ENCODE measurements around the gene COA7. TPM values are rescaled to one million over a fixed set of nuclear protein-coding genes. Genes with fewer than 3 reads are reported as not detected.
A peak's percentile ranks its signal among the peaks of the same experiment; 100 is the strongest.
"Not testable (repeated sequence)": the region's sequence is repeated elsewhere in the genome, so short reads cannot be mapped to it uniquely, and the experiment has no call there.

The COA7 gene
- total and polyA plus RNA-seq, 4 experiments from 2014 or later: 2.3 to 5.3 (median 3.4) TPM

DNA sequence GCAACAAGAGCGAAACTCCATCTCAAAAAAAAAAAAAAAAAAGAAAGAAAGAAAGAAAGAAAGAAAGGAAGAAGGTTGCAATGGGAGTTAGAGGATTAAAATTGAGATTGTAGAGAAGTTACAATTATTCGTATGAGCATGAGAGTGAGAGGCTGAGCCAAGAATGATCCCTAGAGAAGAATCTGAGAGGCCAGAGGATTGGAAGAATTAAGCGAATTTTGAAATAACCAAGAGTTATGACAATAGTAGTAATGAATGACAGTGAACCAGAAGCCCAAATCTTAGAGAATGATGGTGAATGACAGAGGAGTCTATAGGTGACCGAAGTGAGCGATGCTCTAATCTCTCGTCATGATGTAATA, 27.7 kb upstream of the COA7 start:
- Mint-ChIP-seq H3K27ac (peak overlapping the region; percentile 45 to 93 (median 88)), H3K36me3 (peaks cover 0 to 3% of the 10 kb centered on the region in 2 donors), H3K27me3 (peaks cover 0 to 2% of the 10 kb centered on the region in 2 donors), H3K4me1 (peaks cover 33 to 41% (median 35%) of the 10 kb centered on the region in 4 donors), H3K9me3 (peaks cover 0 to 2% (median 0%) of the 10 kb centered on the region in 8 donors), H3K4me3 (peak overlapping the region; percentile 69 to 93 (median 86))
- Histone ChIP-seq H3K36me3 (ENCODE audit: insufficient read depth, low read length) (no peaks in the 10 kb centered on the region), H3K4me3 (ENCODE audit: low read length in 2 of 2) (peak overlapping the region; percentile 51 to 65), H3K4me1 (ENCODE audit: insufficient read depth, low read length) (peaks cover 33% of the 10 kb centered on the region), H3K27me3 (ENCODE audit: insufficient read depth, low read length) (no peaks in the 10 kb centered on the region), H3K9me3 (ENCODE audit: control insufficient read depth in 1 of 2, low read length in 2 of 2) (no peaks in the 10 kb centered on the region), H3K27ac (ENCODE audit: low read depth, low read length) (no peak overlapping the region)
- CTCF ChIA-PET (ENCODE audit: partially characterized antibody): interaction anchor here (0.8 to 1.1 kb wide), 2 partner anchors 9 to 195 kb away, joined by 3 to 6 read pairs; partner anchors contain the start of gene ECHDC2
- POLR2A ChIA-PET (ENCODE audit: partially characterized antibody): interaction anchor here (0.6 to 4.0 kb wide), 10 partner anchors 14 to 360 kb away, joined by 3 to 38 read pairs (median 4); partner anchors contain the start of genes ECHDC2, ORC1, PRPF38A and SCP2
- no peak for DNase-seq
- intact Hi-C loops (cut with micrococcal nuclease): loop anchor here (1.0 to 5.0 kb wide), 3 partner anchors 23 to 848 kb away; partner anchors contain the start of gene NRDC

DNA sequence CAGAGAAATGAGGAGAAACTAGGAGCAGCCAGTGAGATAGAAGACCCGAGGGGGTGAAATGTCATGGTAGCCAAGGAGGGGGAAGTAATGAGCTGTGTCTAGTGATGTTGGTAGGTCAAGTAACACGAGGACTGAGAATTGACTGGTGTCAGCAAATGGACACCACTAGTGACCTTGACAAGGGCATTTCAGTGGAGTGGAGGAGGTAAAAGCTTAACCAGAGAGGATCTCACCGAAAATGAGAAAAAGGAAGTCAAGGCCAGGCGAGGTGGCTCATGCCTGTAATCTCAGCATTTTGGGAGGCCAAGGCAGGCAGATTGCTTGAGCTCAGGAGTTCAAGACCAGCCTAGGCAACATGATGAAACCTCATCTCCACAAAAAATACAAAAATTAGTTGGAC, 25.1 kb upstream of the COA7 start:
- H3K4me3 Mint-ChIP-seq: peak overlapping the region in 3 of 8 donors; percentile 8 to 56 (median 37)

DNA sequence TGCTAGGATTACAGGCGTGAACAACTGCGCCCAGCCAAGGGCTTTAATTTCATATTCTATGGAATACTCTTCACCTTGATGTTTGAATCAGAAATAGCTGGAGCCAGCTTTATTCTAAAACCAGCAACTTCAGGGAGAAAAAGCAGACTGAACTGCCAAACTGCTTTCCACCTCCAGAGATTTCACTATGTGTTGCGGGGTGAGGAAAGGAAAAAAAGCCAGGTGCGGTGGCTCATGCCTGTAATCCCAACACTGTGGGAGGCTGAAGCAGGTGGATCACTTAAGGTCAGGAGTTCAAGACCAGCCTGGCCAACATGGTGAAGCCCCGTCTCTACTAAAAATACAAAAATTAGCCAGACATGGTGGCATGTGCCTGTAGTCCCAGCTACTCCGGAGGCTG, 17.1 kb upstream of the COA7 start:
- H3K36me3 Mint-ChIP-seq; H3K27ac Mint-ChIP-seq; H3K4me1 ChIP-seq (ENCODE audit: insufficient read depth, low read length); H3K9me3 Mint-ChIP-seq; H3K9me3 ChIP-seq (ENCODE audit: control insufficient read depth in 1 of 2, low read length in 2 of 2); intact Hi-C loops (cut with micrococcal nuclease); H3K27me3 Mint-ChIP-seq; POLR2A ChIA-PET (ENCODE audit: partially characterized antibody); H3K27ac ChIP-seq (ENCODE audit: low read depth, low read length); DNase-seq; H3K27me3 ChIP-seq (ENCODE audit: insufficient read depth, low read length); H3K4me3 Mint-ChIP-seq; H3K4me1 Mint-ChIP-seq; H3K36me3 ChIP-seq (ENCODE audit: insufficient read depth, low read length); H3K4me3 ChIP-seq (ENCODE audit: low read length in 2 of 2): not testable (repeated sequence)
- CTCF ChIA-PET (ENCODE audit: partially characterized antibody): interaction anchor here (1.5 kb wide), 1 partner anchor 12 kb away, joined by 5 read pairs; no protein-coding TSS in a partner anchor

More for the DNA sequence above, 25.1 kb upstream of the COA7 start:
- Histone ChIP-seq H3K4me3 (ENCODE audit: low read length in 2 of 2) (no peak overlapping the region), H3K27ac (ENCODE audit: low read depth, low read length) (no peak overlapping the region), H3K36me3 (ENCODE audit: insufficient read depth, low read length) (no peaks in the 10 kb centered on the region), H3K27me3 (ENCODE audit: insufficient read depth, low read length) (no peaks in the 10 kb centered on the region), H3K9me3 (ENCODE audit: control insufficient read depth in 1 of 2, low read length in 2 of 2) (no peaks in the 10 kb centered on the region), H3K4me1 (ENCODE audit: insufficient read depth, low read length) (peaks cover 23% of the 10 kb centered on the region)
- CTCF ChIA-PET (ENCODE audit: partially characterized antibody): interaction anchor here (0.7 kb wide), 1 partner anchor 20 kb away, joined by 3 read pairs; no protein-coding TSS in a partner anchor
- DNase-seq: no peak
- H3K27me3 Mint-ChIP-seq: peaks cover 0 to 2% of the 10 kb centered on the region in 2 donors
- peaks cover 24 to 30% (median 25%) of the 10 kb centered on the region in 4 donors for H3K4me1 Mint-ChIP-seq
- peaks cover 0 to 2% (median 0%) of the 10 kb centered on the region in 8 donors for H3K9me3 Mint-ChIP-seq
- H3K36me3 Mint-ChIP-seq: peaks cover 0 to 3% of the 10 kb centered on the region in 2 donors
- H3K27ac Mint-ChIP-seq: peak overlapping the region in 2 of 7 donors; percentile 34 to 45
- POLR2A ChIA-PET (ENCODE audit: partially characterized antibody): interaction anchor here (1.1 kb wide), 1 partner anchor 20 kb away, joined by 3 read pairs; no protein-coding TSS in a partner anchor
- intact Hi-C loops (cut with micrococcal nuclease): no loop called here

DNA sequence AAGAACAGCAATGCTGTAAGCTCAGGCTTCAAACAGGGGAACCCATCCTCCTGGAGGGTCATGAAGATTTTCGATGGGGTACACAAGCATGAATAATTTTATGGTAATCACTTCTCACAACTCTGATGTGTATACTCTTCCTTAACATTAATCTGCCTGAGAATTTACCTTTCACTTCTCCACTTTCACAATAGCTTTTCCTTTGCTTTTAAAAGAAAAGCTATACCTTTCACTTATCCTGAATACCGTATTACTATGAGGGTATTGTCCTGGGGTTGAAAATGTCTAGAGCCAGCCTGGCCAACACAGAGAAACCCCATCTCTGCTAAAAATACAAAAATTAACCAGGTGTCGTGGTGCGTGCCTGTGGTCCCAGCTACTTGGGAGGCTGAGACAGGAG, 15.4 kb upstream of the COA7 start:
- H3K4me3 ChIP-seq (ENCODE audit: low read length in 2 of 2): no peak overlapping the region
- ChIA-PET CTCF (ENCODE audit: partially characterized antibody) (no interaction called here), POLR2A (ENCODE audit: partially characterized antibody) (interaction anchor here (0.5 kb wide), 1 partner anchor 200 kb away, joined by 3 read pairs; no protein-coding TSS in a partner anchor)
- Mint-ChIP-seq H3K4me3 (no peak overlapping the region), H3K36me3 (no peaks in the 10 kb centered on the region), H3K4me1 (no peaks in the 10 kb centered on the region), H3K27me3 (no peaks in the 10 kb centered on the region), H3K9me3 (no peaks in the 10 kb centered on the region), H3K27ac (peak overlapping the region in 1 of 7 donors; percentile 55)
- no peaks in the 10 kb centered on the region for H3K36me3 ChIP-seq (ENCODE audit: insufficient read depth, low read length)
- no peak for DNase-seq
- H3K9me3 ChIP-seq (ENCODE audit: control insufficient read depth in 1 of 2, low read length in 2 of 2): no peaks in the 10 kb centered on the region
- intact Hi-C loops (cut with micrococcal nuclease): no loop called here
- H3K27ac ChIP-seq (ENCODE audit: low read depth, low read length): no peak overlapping the region
- H3K27me3 ChIP-seq (ENCODE audit: insufficient read depth, low read length): no peaks in the 10 kb centered on the region
- H3K4me1 ChIP-seq (ENCODE audit: insufficient read depth, low read length): no peaks in the 10 kb centered on the region

DNA sequence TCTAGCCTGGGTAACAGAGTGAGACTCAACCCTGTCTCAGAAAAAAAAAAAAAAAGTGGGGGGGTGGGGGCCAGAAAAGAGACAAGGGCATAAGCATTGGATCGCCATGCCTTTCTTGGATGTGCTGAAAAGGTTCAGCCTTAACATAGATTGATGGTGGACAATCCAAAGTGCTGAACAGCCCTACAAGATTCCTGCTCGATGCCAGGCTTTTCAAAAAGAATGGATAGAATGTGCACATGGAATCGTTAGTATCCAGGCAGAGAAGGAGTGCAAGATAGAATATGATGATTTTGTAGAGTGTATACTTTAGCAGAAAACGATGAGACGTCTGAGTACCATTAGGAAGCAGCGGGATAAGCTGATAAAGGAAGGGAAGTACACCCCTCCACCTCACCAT, 10.9 kb upstream of the COA7 start:
- intact Hi-C loops (cut with micrococcal nuclease): no loop called here
- ChIA-PET CTCF (ENCODE audit: partially characterized antibody) (no interaction called here), POLR2A (ENCODE audit: partially characterized antibody) (no interaction called here)
- no peaks in the 10 kb centered on the region for H3K4me1 ChIP-seq (ENCODE audit: insufficient read depth, low read length)
- no peaks in the 10 kb centered on the region for H3K9me3 Mint-ChIP-seq
- H3K4me3 ChIP-seq (ENCODE audit: low read length in 2 of 2): no peak overlapping the region
- no peak overlapping the region for H3K27ac Mint-ChIP-seq
- no peaks in the 10 kb centered on the region for H3K36me3 Mint-ChIP-seq
- DNase-seq: no peak
- H3K4me1 Mint-ChIP-seq: peaks cover 0 to 8% (median 0%) of the 10 kb centered on the region in 4 donors
- no peaks in the 10 kb centered on the region for H3K27me3 ChIP-seq (ENCODE audit: insufficient read depth, low read length)
- no peaks in the 10 kb centered on the region for H3K9me3 ChIP-seq (ENCODE audit: control insufficient read depth in 1 of 2, low read length in 2 of 2)
- H3K4me3 Mint-ChIP-seq: no peak overlapping the region
- no peaks in the 10 kb centered on the region for H3K36me3 ChIP-seq (ENCODE audit: insufficient read depth, low read length)
- peaks cover 0 to 2% of the 10 kb centered on the region in 2 donors for H3K27me3 Mint-ChIP-seq
- no peak overlapping the region for H3K27ac ChIP-seq (ENCODE audit: low read depth, low read length)

DNA sequence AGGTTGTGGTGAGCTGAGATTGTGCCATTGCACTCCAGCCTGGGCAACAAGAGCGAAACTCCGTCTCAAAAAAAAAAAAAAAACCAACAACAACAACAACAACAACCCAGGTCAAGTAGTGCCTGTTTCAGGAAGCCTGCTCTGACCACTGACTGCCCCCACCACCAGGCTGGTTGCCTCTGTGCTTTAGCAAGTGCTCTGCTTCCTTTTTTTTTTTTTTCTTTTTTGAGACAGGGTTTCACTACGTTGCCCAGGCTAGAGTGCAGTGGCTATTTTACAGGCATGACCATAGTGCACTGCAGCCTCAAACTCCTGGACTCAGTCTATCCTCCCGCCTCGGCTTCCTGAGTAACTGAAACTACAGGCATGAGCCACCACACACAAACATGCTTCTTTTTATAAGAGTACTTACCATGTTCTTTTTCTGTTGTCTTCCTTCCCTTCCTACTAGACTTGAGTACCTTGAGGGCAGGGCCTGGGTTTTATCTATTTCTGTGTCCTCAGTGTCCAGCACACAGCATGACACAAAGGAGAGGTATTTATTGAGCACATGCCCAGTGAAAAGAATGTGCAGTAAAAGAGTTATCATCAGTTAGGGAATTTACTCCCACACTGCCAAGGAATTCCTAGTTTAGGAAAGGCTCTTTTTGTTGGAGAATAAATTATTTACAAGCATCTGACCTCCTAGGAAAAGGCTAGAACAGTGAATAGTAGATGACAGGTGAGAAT, 9.9 kb upstream of the COA7 start:
- H3K36me3 Mint-ChIP-seq: no peaks in the 10 kb centered on the region
- ChIA-PET POLR2A (ENCODE audit: partially characterized antibody) (no interaction called here), CTCF (ENCODE audit: partially characterized antibody) (no interaction called here)
- Histone ChIP-seq H3K4me3 (ENCODE audit: low read length in 2 of 2) (no peak overlapping the region), H3K27ac (ENCODE audit: low read depth, low read length) (no peak overlapping the region), H3K27me3 (ENCODE audit: insufficient read depth, low read length) (no peaks in the 10 kb centered on the region), H3K9me3 (ENCODE audit: control insufficient read depth in 1 of 2, low read length in 2 of 2) (no peaks in the 10 kb centered on the region), H3K36me3 (ENCODE audit: insufficient read depth, low read length) (no peaks in the 10 kb centered on the region), H3K4me1 (ENCODE audit: insufficient read depth, low read length) (peaks cover 6% of the 10 kb centered on the region)
- no peak overlapping the region for H3K4me3 Mint-ChIP-seq
- peak overlapping the region in 1 of 7 donors; percentile 12 for H3K27ac Mint-ChIP-seq
- no peak for DNase-seq
- peaks cover 3 to 16% (median 5%) of the 10 kb centered on the region in 4 donors for H3K4me1 Mint-ChIP-seq
- no peaks in the 10 kb centered on the region for H3K9me3 Mint-ChIP-seq
- H3K27me3 Mint-ChIP-seq: peaks cover 0 to 2% of the 10 kb centered on the region in 2 donors
- intact Hi-C loops (cut with micrococcal nuclease): no loop called here
